ENCODE data around the gene KDM6A.
"Not testable (repeated sequence)": the region's sequence is repeated elsewhere in the genome, so short reads cannot be mapped to it uniquely, and the experiment has no call there.

Gene KDM6A

GRCh38 chrX:44980883-44981282 lies 107.9 kb downstream of the KDM6A start:
- H3K27me3 ChIP-seq (ENCODE audit: control insufficient read depth, insufficient read depth, low read length), result no peaks in the 10 kb centered on the region
- H3K9ac ChIP-seq (ENCODE audit: low read length), result no peak overlapping the region
- no peak overlapping the region for H3K4me3 ChIP-seq (ENCODE audit: low read depth, low read length)
- H3K27ac ChIP-seq (ENCODE audit: low read depth, low read length), result no peak overlapping the region
- no peaks in the 10 kb centered on the region for H3K4me1 ChIP-seq (ENCODE audit: control insufficient read depth, insufficient read depth, low read length)
- peaks cover 41% of the 10 kb centered on the region for H3K36me3 ChIP-seq (ENCODE audit: control insufficient read depth, insufficient read depth, low read length)
- H3K9me3 ChIP-seq (ENCODE audit: control insufficient read depth, insufficient read depth, low read depth, low read length), result peaks cover 10% of the 10 kb centered on the region

- Histone ChIP-seq H3K4me1 (ENCODE audit: control insufficient read depth, insufficient read depth, low read length) (no peaks in the 10 kb centered on the region), H3K36me3 (ENCODE audit: control insufficient read depth, insufficient read depth, low read length) (peaks cover 16% of the 10 kb centered on the region), H3K9ac (ENCODE audit: low read length) (no peak overlapping the region)
Measured at GRCh38 chrX:44989995-44990770, 117.2 kb downstream of the KDM6A start.

GRCh38 chrX:44992775-44993174 lies 119.8 kb downstream of the KDM6A start:
- H3K27ac ChIP-seq (ENCODE audit: low read depth, low read length), result no peak overlapping the region
- H3K9ac ChIP-seq (ENCODE audit: low read length), result no peak overlapping the region
- peaks cover 15% of the 10 kb centered on the region; the same call in 1 of the 2 replicates for H3K4me1 ChIP-seq (ENCODE audit: control insufficient read depth, insufficient read depth, low read length)
- peaks cover 16% of the 10 kb centered on the region for H3K36me3 ChIP-seq (ENCODE audit: control insufficient read depth, insufficient read depth, low read length)
- H3K27me3 ChIP-seq (ENCODE audit: control insufficient read depth, insufficient read depth, low read length), result no peaks in the 10 kb centered on the region
- peaks cover 6% of the 10 kb centered on the region; the same call in 1 of the 2 replicates for H3K9me3 ChIP-seq (ENCODE audit: control insufficient read depth, insufficient read depth, low read depth, low read length)
- H3K4me3 ChIP-seq (ENCODE audit: low read depth, low read length), result no peak overlapping the region

More at GRCh38 chrX:44989995-44990770, 117.2 kb downstream of the KDM6A start:
- Histone ChIP-seq H3K4me3 (ENCODE audit: low read depth, low read length) (no peak overlapping the region), H3K27ac (ENCODE audit: low read depth, low read length) (no peak overlapping the region), H3K27me3 (ENCODE audit: control insufficient read depth, insufficient read depth, low read length) (no peaks in the 10 kb centered on the region), H3K9me3 (ENCODE audit: control insufficient read depth, insufficient read depth, low read depth, low read length) (peaks cover 8% of the 10 kb centered on the region)

- Histone ChIP-seq H3K27ac (ENCODE audit: low read depth, low read length) (no peak overlapping the region), H3K4me3 (ENCODE audit: low read depth, low read length) (no peak overlapping the region), H3K4me1 (ENCODE audit: control insufficient read depth, insufficient read depth, low read length) (peaks cover 21% of the 10 kb centered on the region), H3K9ac (ENCODE audit: low read length) (no peak overlapping the region), H3K36me3 (ENCODE audit: control insufficient read depth, insufficient read depth, low read length) (peaks cover 3% of the 10 kb centered on the region; the same call in 1 of the 2 replicates), H3K9me3 (ENCODE audit: control insufficient read depth, insufficient read depth, low read depth, low read length) (no peaks in the 10 kb centered on the region; the same call in 1 of the 2 replicates), H3K27me3 (ENCODE audit: control insufficient read depth, insufficient read depth, low read length) (no peaks in the 10 kb centered on the region)
Measured at GRCh38 chrX:44996277-44996676, 123.3 kb downstream of the KDM6A start.

GRCh38 chrX:44997282-44997812 lies 124.4 kb downstream of the KDM6A start:
- H3K4me1 ChIP-seq (ENCODE audit: control insufficient read depth, insufficient read depth, low read length), result peaks cover 28% of the 10 kb centered on the region
- H3K9me3 ChIP-seq (ENCODE audit: control insufficient read depth, insufficient read depth, low read depth, low read length), result no peaks in the 10 kb centered on the region; the same call in 1 of the 2 replicates
- no peaks in the 10 kb centered on the region; the same call in 1 of the 2 replicates for H3K36me3 ChIP-seq (ENCODE audit: control insufficient read depth, insufficient read depth, low read length)
- no peak overlapping the region for H3K27ac ChIP-seq (ENCODE audit: low read depth, low read length)
- no peak overlapping the region for H3K4me3 ChIP-seq (ENCODE audit: low read depth, low read length)
- H3K9ac ChIP-seq (ENCODE audit: low read length), result no peak overlapping the region
- H3K27me3 ChIP-seq (ENCODE audit: control insufficient read depth, insufficient read depth, low read length), result no peaks in the 10 kb centered on the region

- no peak overlapping the region for H3K27ac ChIP-seq (ENCODE audit: low read depth, low read length)
- H3K36me3 ChIP-seq (ENCODE audit: control insufficient read depth, insufficient read depth, low read length), result no peaks in the 10 kb centered on the region; the same call in 1 of the 2 replicates
- H3K9ac ChIP-seq (ENCODE audit: low read length), result no peak overlapping the region
- no peak overlapping the region for H3K4me3 ChIP-seq (ENCODE audit: low read depth, low read length)
- no peaks in the 10 kb centered on the region; the same call in 1 of the 2 replicates for H3K9me3 ChIP-seq (ENCODE audit: control insufficient read depth, insufficient read depth, low read depth, low read length)
- no peaks in the 10 kb centered on the region for H3K27me3 ChIP-seq (ENCODE audit: control insufficient read depth, insufficient read depth, low read length)
- H3K4me1 ChIP-seq (ENCODE audit: control insufficient read depth, insufficient read depth, low read length), result peaks cover 28% of the 10 kb centered on the region
Measured at GRCh38 chrX:44997888-44998287, 124.9 kb downstream of the KDM6A start.

- H3K9ac ChIP-seq (ENCODE audit: low read length); H3K27ac ChIP-seq (ENCODE audit: low read depth, low read length); H3K9me3 ChIP-seq (ENCODE audit: control insufficient read depth, insufficient read depth, low read depth, low read length); H3K36me3 ChIP-seq (ENCODE audit: control insufficient read depth, insufficient read depth, low read length); H3K4me3 ChIP-seq (ENCODE audit: low read depth, low read length); H3K27me3 ChIP-seq (ENCODE audit: control insufficient read depth, insufficient read depth, low read length): not testable (repeated sequence)
- peaks cover 34% of the 10 kb centered on the region for H3K4me1 ChIP-seq (ENCODE audit: control insufficient read depth, insufficient read depth, low read length)
Measured at GRCh38 chrX:44999237-44999636, 126.2 kb downstream of the KDM6A start.

GRCh38 chrX:44999872-45000271 lies 126.9 kb downstream of the KDM6A start:
- H3K4me3 ChIP-seq (ENCODE audit: low read depth, low read length); H3K9ac ChIP-seq (ENCODE audit: low read length); H3K27me3 ChIP-seq (ENCODE audit: control insufficient read depth, insufficient read depth, low read length); H3K9me3 ChIP-seq (ENCODE audit: control insufficient read depth, insufficient read depth, low read depth, low read length); H3K36me3 ChIP-seq (ENCODE audit: control insufficient read depth, insufficient read depth, low read length); H3K27ac ChIP-seq (ENCODE audit: low read depth, low read length): not testable (repeated sequence)
- peaks cover 36% of the 10 kb centered on the region for H3K4me1 ChIP-seq (ENCODE audit: control insufficient read depth, insufficient read depth, low read length)

GRCh38 chrX:45001048-45001447 lies 128.1 kb downstream of the KDM6A start:
- peaks cover 4% of the 10 kb centered on the region; the same call in 1 of the 2 replicates for H3K36me3 ChIP-seq (ENCODE audit: control insufficient read depth, insufficient read depth, low read length)

GRCh38 chrX:45003085-45003484 lies 130.1 kb downstream of the KDM6A start:
- no peaks in the 10 kb centered on the region for H3K27me3 ChIP-seq (ENCODE audit: control insufficient read depth, insufficient read depth, low read length)
- peaks cover 5% of the 10 kb centered on the region; the same call in 1 of the 2 replicates for H3K9me3 ChIP-seq (ENCODE audit: control insufficient read depth, insufficient read depth, low read depth, low read length)
- peaks cover 29% of the 10 kb centered on the region for H3K4me1 ChIP-seq (ENCODE audit: control insufficient read depth, insufficient read depth, low read length)
- H3K27ac ChIP-seq (ENCODE audit: low read depth, low read length), result no peak overlapping the region
- peaks cover 11% of the 10 kb centered on the region; the same call in 1 of the 2 replicates for H3K36me3 ChIP-seq (ENCODE audit: control insufficient read depth, insufficient read depth, low read length)
- H3K9ac ChIP-seq (ENCODE audit: low read length), result no peak overlapping the region
- no peak overlapping the region for H3K4me3 ChIP-seq (ENCODE audit: low read depth, low read length)

More at GRCh38 chrX:45001048-45001447, 128.1 kb downstream of the KDM6A start:
- peaks cover 2% of the 10 kb centered on the region; the same call in 1 of the 2 replicates for H3K9me3 ChIP-seq (ENCODE audit: control insufficient read depth, insufficient read depth, low read depth, low read length)
- H3K4me1 ChIP-seq (ENCODE audit: control insufficient read depth, insufficient read depth, low read length), result peaks cover 39% of the 10 kb centered on the region
- no peak overlapping the region for H3K4me3 ChIP-seq (ENCODE audit: low read depth, low read length)
- H3K27me3 ChIP-seq (ENCODE audit: control insufficient read depth, insufficient read depth, low read length), result no peaks in the 10 kb centered on the region
- H3K27ac ChIP-seq (ENCODE audit: low read depth, low read length), result no peak overlapping the region
- H3K9ac ChIP-seq (ENCODE audit: low read length), result no peak overlapping the region
